GM12874 (cell line): ENCODE measurements around the gene CAP2.

Source experiments
- TF ChIP-seq, protein P1 (sequence below): IDR thresholded peaks from 2 replicates; pipeline ENCODE4 v1.5.1; 2011; ENCODE audit warnings: low read depth, mild to moderate bottlenecking, control low read depth, low read length, moderate library complexity; ENCODE audit not compliant: insufficient read depth

CAP2 gene

DNA sequence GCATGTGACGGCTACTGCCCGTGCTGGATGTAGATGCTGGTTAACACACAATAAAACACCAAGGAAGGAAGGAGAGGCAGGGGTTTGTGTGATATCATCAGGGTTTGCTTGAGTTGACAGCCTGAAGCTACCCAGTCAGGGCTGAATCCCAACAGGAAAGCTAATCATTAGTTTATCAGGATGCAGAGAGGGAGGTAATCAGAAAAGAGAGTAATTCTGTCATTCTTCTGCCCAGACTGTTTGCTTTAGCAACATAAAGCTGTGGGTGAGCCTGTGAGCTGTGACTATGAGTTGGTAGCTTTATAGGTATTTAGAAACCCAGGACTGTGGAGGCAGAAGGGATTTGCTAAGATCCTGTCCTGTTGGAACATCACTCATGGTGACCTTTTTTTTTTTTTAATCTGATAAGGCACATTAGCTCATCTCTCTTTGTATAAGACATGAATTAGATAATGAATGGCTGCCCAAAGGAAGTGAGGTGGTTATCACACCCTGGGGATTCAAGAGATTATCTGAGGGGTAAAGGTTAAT is 79.3 kb downstream of the CAP2 start:
- TF ChIP-seq, protein P1, sequence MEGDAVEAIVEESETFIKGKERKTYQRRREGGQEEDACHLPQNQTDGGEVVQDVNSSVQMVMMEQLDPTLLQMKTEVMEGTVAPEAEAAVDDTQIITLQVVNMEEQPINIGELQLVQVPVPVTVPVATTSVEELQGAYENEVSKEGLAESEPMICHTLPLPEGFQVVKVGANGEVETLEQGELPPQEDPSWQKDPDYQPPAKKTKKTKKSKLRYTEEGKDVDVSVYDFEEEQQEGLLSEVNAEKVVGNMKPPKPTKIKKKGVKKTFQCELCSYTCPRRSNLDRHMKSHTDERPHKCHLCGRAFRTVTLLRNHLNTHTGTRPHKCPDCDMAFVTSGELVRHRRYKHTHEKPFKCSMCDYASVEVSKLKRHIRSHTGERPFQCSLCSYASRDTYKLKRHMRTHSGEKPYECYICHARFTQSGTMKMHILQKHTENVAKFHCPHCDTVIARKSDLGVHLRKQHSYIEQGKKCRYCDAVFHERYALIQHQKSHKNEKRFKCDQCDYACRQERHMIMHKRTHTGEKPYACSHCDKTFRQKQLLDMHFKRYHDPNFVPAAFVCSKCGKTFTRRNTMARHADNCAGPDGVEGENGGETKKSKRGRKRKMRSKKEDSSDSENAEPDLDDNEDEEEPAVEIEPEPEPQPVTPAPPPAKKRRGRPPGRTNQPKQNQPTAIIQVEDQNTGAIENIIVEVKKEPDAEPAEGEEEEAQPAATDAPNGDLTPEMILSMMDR = no peak

DNA sequence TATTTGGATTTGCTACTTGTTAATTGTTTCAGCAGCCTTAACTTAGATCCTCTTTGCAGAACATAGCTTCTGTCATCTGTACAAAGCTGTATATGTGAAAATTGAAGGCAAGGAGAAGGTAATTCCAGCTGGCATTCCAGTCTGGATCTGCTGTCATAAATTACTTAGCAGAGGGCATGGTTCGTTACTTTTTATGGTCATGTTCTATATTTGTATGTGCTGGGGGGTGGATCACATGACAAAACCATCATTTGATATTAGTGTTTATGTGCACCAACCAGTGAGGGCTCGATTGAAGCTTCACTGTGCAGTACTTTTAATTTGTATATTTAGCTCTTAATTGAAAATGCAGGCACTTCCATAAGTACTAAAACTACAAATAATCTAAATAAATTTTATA is 80.2 kb downstream of the CAP2 start:
- TF ChIP-seq, protein P1 = no peak

DNA sequence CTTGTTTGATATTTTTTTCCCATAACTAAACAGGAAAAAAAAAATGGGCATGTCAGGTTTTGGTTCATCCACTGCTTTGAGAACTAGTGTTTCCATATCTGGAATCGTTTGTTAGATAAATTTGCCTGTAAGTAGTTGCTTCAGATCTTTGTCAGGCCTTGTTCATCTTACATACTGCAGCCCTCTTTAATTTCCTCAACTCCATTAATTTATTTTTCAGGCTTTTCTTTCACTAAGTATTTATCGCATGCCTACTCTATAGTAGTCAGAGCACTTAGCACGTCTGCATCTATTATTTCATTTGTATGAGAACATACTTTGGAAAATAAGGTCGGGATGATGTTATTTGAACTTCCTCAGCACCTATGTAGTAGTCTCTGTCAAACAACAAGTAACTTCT is 80.9 kb downstream of the CAP2 start:
- TF ChIP-seq, protein P1 = no peak

DNA sequence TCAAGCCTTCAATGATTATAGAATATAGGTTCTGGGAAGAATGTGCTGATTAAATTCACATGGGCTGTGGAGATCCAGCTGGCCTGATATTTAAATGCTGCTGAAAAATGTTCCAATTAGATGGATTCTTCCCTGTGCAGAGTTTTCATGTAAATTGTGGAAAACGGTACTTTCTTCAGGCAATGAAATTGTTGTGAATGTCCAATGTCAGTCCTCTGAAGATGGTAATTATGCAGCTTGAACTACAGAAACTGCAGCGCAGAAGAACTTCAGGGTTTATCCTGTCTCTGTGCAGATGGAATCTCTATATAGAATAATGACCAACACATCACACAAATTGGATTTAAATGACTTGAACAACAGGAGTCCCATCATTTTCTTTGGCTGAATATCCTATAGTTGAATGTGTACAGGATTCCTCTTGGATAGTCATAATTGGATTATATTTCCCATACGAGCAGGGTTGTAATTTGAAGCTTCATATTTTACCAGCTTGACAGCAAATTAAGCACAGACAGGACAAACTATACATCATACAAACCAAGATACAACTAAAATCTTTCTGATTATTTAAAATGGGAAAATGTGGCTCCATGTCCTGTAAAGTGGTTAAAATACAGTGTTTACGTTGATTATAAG is 82.3 kb downstream of the CAP2 start:
- TF ChIP-seq, protein P1 = no peak

DNA sequence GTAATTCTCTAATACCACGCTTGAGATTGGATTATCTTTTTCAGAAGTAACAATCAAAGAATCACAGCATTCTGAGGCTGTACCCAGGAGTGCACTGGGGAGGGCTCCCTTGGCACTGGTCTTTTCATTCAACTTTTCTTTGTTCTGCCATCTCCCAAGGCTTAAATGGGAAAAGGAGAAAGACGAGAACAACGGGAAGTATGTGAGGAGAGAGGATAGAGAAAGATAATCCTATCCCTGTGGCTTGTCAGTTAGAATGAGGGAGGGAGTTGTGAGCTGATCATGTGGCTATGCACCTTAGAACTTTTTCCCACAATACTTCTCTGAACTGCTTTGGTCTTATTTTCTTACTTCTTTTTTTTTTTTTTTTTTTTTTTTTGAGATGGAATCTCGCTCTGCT is 83.1 kb downstream of the CAP2 start:
- TF ChIP-seq, protein P1 = no peak

DNA sequence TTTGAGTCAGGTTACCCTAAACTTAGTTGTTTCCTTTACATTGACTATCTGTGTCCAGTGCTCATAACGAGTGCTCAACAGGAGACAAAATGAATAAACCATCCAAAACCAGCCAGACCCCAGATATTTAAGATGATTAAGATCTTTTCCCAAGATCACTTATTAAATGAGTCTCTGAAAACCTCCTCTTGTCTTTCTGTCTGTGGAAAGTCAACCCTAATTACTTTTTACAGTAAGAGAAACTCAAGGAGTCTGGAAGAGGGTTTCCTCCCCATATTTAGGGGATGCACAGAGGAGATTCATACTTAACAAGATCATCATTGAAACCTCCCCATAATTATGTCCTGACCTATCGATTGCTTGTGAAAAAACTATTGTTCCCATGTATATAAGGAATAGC is 84.0 kb downstream of the CAP2 start:
- TF ChIP-seq, protein P1 = no peak

DNA sequence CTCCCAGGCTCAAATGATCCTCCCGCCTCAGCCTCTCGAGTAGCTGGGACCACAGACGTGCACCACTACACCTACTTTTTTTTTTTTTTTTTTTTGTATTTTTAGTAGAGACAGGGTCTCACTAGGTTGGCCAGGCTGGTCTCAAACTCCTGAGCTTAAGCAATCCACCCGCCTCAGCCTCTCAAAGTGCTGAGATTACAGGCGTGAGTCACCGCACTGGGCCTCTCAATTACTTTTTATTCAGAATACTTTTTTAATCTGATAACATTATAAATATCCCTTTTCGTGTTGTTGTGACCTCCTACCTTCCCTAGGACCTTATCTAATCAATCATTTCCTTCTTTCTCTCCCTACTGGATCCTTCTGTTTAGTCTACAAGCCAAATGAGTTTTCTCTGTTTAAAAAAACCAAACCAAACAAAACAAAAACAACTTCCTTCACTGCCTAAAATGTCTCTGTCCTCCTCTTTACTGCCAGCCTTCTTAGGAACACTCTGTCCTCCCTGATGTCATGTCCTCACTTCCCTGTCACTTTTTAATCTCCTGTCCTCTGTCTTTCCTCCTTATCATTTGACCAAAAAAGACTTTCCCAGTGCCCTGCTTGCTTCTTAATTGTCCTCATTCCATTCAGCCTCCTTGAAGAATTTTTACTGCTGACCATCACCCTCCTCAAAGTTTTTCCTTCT is 85.0 kb downstream of the CAP2 start:
- TF ChIP-seq, protein P1 = no peak
